H1 (cell line): Measurements from ENCODE around the gene PXMP4. TPM values are rescaled to one million over a fixed set of nuclear protein-coding genes. Genes with fewer than 3 reads are reported as not detected.

ENCODE experiments used
- RAD21 ChIP-seq, 2 experiments: IDR thresholded peaks in 1 of 2; conservative IDR thresholded peaks in 1 of 2; 2 replicates each; pipeline ENCODE4 v1.6.1; 2011; ENCODE audit warnings: low read depth in 2 of 2, low read length in 2 of 2, improper control_type of control experiment in 1 of 2, inconsistent platforms in 1 of 2, mild to moderate bottlenecking in 1 of 2, moderate library complexity in 1 of 2
- polyA plus RNA-seq, 7 experiments: library from polyadenylated mRNA; depleted of rRNA in 3 of 7; stranded (reverse) in 5 of 7; unstranded in 2 of 7; fragments of >200 nt in 5 of 7; fragments of 200-250 nt in 2 of 7; gene quantifications; 1 replicate in 5 of 7; 2 replicates in 1 of 7; 4 replicates in 1 of 7; pipeline versions ENCODE4 v1.2.1 to v1.2.3, GENCODE V29; 2011 to 2013; ENCODE audit warnings: missing spikeins in 2 of 7, mixed read lengths in 2 of 7
- total RNA-seq: library from RNA; stranded (reverse); fragmentation: NEBNext Ultra II Directional; extraction: Animal tissue kit (Norgen Biotek cat#: 25700); gene quantifications from 2 replicates; pipeline ENCODE4 v1.2.1, GENCODE V29; 2021
- TF ChIP-seq, protein P1 (sequence below): IDR thresholded peaks from 2 replicates; pipeline ENCODE4 v1.6.1; 2012; ENCODE audit warnings: low read length, inconsistent platforms

The PXMP4 gene
- total and polyA plus RNA-seq, 2 of the 8 experiments (the other 6 are each of a cell fraction or from before 2014, with no cell fraction given): 3.3 to 3.4 TPM

- TF ChIP-seq, protein P1, sequence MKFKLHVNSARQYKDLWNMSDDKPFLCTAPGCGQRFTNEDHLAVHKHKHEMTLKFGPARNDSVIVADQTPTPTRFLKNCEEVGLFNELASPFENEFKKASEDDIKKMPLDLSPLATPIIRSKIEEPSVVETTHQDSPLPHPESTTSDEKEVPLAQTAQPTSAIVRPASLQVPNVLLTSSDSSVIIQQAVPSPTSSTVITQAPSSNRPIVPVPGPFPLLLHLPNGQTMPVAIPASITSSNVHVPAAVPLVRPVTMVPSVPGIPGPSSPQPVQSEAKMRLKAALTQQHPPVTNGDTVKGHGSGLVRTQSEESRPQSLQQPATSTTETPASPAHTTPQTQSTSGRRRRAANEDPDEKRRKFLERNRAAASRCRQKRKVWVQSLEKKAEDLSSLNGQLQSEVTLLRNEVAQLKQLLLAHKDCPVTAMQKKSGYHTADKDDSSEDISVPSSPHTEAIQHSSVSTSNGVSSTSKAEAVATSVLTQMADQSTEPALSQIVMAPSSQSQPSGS: no peak
- TF ChIP-seq RAD21 (IDR thresholded peaks at IDR 0.05 in 1 of 2, conservative IDR thresholded peaks at IDR 0.05 in 1 of 2; ENCODE audit: low read depth in 2 of 2, low read length in 2 of 2): no peak
- TF ChIP-seq, all 59 proteins: peak for 0
Observed at GRCh38 chr20:33728463-33728862, 8.4 kb upstream of the PXMP4 start (continued).
